ENCODE results near the gene TMEM50A.
A peak's percentile ranks its signal among the peaks of the same experiment; 100 is the strongest.
"Not testable (repeated sequence)": the region's sequence is repeated elsewhere in the genome, so short reads cannot be mapped to it uniquely, and the experiment has no call there.

The TMEM50A gene

DNA sequence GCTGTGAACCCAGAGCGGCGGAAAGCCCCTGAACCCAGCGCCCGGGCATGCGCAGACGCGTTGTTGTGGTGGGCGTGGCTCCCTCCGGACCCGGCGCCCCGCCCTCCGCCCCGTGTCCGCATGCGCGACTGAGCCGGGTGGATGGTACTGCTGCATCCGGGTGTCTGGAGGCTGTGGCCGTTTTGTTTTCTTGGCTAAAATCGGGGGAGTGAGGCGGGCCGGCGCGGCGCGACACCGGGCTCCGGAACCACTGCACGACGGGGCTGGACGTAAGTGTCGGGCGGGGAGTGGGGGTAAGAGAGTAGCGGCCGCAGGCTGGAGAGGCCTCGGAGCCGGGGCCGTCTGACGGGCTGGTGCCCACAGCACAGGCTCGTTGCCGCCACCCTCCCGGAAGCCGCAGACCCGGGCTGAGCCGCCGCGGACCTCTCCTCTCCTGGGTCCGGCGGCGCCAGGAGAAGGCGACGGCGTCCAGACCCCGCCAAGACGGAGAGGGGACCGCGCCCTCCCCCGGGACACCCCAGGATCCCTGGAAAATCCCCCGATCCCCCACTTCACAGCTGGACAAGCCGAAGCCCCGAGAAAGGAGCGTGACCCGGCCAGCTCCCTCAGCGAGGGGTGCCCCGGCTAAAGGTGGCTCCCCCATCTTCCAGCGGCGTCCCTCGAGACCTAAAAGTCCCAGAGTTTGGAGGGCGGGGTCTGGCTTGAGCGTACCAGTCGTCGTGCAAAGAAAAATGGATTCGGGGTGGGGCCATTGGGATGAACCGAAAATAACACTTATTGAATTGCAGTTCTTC is at the start of gene TMEM50A:
Gene TMEM50A, plus strand, starts transcription at position 147 of the 794 bp plus-strand sequence. CDS start 2,153 bp downstream, outside the sequence.
- DNase-seq: peak; percentile 56 to 83

DNA sequence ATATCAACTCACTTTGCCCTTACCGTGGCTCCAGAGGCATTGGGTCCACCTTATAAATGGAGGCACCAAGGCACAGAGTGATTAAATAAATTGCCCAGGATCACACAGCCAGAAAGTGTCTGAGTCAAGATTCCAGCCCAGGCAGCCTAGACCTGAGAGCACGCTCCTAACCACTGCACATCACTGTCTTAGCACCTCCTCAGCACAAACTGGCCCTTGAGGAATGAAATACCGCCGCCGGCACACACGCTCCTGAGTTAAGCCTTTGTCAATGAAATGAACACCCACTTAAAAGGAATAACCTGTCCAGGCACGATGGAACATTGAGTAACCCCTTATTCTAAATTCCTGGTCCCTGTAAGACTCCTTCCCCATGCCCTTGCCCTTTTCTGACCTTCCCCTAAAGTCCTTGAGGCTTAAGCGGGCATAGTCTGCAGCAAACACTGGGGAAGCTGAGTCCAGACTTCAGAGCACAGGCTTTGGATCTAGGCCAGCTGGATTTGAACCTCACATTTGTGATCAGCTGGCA is 49.5 kb upstream of the TMEM50A start:
- not testable (repeated sequence) for DNase-seq

DNA sequence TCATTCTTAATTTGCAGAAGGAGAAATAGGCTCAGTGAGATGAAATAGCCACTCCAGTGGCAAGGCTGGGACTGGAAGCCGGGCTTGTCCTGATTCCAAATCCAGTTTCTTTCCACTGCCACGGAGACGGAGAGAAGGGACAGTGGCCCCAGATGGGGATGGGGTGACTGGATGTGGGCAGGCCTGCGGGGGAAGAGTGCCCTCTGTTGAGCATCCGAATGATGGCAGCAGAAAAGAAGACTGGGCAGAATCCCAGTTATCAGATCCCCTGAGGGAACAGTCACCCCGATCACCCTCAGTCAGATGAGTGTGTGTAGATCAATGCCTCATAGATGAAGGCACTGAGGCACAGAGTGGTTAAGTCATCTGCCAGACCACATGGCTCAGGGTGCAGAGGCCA is 48.1 kb upstream of the TMEM50A start:
- DNase-seq: not testable (repeated sequence)

DNA sequence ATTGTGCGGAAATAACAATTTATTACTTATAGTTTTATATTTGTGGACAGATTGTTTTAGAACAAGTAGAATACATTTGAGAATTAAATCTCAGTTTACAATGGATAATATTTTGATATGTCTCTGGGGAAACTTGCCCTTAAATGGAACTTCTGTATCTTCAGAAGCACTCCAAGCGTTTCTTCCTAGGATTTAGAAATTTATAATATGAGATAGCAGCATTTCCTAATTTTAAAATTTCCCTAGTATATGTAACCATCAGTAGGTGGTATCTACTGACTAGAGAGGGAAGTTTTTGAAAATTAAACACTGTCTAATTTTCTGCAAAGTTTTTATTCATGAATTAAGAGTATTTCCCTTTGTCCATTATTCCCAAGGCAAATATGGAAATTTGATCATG is 44.7 kb upstream of the TMEM50A start:
- not testable (repeated sequence) for DNase-seq

DNA sequence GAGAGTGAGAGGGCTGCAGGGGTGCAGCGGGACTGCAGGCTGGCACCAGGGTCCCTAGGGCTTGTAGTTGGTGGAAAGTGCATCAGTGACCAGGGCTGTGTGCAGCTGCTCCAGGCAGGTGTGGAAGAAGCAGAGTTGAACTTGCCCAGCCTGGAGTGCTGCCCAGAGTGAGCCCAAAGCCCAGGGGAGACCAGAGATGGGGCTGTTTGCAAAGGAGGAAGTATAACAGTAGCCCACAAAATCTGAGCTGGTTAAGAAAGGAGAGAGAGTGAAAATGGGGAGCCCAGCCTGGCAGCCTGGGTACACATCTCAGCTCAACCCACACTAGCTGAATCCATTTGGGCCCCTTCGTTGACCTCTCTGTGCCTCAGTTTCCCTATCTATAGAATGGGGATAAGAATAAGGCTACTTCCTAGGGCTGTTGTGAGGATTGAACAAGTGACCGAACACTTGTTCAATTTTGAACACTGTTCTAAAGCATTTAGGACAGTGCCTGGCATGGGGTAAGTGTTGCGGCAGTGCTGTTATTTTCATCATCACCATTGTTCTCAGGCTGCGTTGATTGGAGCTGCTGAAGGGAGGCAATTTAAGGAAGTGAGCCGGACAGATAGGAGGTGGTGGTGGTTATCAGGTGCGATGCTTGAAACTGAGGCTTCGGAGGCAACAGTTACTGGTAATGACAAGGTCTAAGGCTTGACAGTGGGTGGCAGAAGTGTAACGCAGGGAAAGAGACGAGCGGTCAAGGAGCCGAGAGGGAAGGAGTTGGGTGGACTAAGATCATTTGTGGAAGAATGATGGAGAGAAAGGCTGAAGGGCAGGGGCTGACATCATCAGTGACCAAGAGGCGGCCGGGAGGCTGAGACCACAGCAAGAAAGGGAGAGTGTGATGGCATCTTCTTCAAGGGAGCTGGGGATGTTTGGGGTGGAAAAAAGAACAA is 43.0 kb upstream of the TMEM50A start:
- not testable (repeated sequence) for DNase-seq

DNA sequence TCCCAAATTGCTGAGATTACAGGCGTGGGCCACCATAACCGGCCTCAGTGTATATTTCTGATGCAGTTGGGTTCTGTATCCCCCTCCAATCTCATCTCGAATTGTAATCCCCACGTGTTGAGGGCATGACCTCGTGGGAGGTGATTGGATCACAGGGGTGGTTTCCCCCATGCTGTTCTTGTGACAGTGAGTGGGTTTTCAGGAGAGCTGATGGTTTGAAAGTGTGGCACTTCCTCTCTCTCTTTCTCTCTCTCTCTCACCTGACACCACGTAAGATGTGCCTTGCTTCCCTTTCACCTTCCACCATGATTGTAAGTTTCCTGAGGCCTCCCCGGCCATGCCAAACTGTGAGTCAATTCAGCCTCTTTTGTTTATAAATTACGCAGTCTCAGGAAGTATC is 41.6 kb upstream of the TMEM50A start:
- not testable (repeated sequence) for DNase-seq

DNA sequence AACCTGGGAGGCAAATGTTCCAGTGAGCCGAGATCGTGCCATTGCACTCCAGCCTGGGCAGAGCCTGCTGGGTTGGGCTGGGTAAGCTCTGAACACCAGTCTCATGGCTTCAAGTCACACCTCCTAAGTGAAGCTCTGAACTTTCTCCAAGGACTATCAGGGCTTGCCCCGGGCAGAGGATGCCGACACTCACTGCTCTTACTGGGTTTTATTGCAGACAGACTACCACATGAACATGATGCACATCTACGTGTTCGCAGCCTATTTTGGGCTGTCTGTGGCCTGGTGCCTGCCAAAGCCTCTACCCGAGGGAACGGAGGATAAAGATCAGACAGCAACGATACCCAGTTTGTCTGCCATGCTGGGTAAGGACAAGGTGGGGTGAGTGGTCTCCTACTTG is 37.4 kb upstream of the TMEM50A start:
- DNase-seq: not testable (repeated sequence)

DNA sequence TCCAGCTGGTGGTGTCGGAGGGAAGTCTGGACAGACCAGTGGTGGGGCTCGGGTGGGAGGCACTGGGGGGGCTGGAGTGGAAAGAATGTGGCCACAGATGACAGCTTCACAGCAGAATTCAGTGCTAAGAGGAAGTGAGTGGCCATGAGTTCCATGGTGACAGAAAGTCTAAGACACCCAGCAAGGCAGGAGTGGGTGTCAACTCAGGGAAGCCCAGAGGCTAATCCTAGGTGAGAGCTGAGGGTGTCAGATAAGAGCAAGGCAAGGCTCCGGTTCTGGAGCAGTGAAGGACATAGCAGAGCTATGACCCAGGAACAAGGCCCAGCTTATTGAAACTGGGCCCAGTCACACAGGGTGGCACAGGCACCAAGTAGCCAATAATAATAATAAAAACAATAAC is 35.8 kb upstream of the TMEM50A start:
- not testable (repeated sequence) for DNase-seq

DNA sequence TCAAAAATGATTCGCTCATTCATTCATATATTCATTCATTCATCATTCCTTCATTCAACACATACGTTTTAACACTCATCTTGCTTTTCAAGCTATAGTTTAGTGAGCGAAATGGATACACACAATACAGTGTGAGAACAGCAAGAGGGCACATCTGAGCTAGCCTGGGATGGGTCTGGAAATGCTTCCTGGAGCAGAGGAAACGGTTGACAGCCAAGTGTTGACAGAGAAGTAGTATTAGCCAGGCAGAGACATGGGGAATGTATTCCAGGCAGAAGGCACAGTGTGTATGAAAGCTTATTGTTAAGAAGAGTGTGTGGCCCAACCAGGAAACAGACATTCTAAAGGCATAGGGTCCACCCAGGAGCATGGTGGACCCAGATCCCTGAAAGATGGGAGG is 33.2 kb upstream of the TMEM50A start:
- not testable (repeated sequence) for DNase-seq

DNA sequence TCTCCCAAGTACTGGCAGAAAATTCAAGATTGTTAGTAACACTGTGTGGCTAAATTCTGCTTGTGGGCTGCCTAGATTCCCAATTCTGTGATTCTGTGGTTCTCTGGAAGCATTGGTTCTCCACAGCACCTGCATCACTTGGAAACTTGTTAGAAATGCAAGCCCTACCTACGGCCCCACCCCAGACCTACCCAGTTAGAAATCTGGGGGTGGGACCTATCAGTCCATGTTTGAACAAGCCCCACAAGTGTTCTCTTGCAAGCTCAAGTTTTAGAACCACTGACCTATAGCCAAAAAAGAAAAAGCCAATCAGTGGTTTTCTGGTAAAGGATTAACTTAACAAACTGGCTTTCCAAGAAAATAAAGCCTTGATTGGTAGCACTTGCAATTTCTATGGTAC is 30.0 kb upstream of the TMEM50A start:
- DNase-seq: not testable (repeated sequence)

DNA sequence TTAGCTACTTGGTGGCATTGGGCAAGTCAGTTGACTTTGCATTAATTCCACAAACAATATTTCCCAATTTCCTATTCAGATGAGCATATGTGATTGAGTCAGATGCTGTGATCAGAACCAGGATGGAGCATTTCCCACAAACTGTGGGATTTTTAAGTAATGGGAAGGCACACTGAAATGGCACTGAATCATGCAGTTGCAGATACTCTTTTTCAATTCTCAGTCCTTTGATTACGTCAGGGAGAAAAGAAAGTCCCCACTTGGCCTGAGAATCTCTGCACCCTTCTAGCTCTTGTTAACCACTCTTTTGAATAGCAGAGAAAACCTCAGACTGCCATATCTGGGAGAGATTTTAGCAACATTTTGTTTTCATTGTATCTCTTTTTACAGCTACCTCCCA is 29.0 kb upstream of the TMEM50A start:
- DNase-seq: not testable (repeated sequence)

DNA sequence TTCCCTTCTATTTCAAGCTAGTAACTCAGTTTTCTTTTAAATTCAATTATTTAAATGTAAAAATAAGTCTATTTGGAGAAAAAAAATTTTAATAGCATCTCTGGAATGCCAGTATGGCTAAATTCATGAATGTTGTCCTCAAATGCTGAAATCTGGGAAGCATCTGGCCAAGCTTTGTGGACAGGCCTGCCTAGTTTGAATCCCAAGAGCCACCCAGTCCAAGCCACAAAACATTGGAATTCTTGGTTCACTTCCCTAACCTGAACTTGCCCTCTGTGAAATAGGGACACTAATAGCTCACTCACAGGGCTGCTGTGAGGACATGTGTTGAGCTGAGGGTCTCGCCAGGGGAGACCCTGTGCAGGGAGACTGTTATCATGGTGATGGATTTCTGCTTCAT is 28.6 kb upstream of the TMEM50A start:
- not testable (repeated sequence) for DNase-seq

DNA sequence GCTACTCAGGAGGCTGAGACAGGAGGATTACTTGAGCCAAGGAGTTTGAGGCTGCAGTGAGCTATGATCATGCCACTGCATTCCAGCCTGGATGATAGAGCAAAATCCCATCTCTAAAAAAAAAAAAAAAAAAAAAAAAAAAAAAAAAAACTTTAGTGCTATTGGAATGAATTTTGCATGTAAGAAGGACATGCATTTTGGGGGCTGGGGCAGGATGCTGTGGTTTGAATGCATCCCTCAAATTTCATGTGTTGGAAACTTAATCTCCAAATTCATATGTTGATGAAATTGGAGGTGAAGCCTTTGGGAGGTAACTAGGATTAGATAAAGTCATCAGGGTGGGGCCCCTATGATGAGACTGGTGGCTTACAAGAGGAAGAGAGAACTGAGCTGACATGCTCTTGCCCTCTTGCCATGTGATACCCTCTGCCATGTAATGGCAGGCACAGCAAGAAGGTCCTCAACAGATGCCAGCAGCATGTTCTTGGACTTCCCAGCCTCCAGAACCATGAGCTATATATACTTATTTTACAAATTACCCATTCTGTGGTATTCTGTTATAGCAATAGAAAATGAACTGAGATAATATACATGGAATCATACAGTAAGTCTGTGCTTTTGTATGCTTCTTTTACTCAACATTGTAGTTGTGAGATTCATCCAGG is 25.2 kb upstream of the TMEM50A start:
- DNase-seq: not testable (repeated sequence)

DNA sequence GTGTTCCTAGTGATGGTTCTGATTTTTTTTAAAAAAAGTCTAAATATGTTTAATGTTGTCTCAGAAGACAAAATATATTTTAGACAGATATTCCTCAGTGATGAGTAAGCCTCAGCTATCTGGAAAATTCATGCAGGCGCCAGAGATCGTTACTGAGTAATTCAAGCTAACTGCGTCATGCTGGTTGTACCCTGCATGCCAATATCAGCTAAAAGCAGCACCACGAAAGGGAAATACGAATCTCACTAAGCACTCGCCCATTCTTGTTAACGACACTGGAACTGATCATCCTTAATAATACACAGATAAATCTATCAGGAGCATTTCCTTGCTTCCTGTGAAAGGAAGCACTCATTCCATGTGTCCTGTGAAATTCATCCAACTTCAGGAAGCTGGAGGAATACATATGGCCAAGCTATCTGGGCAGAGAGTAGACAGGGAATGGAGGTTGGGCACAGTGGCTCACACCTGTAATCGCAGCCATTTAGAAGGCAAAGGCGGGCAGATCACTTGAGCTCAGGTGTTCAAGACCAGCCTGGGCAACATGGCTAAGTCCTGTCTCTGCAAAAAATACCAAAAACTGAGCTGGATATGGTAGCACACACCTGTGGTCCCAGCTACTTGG is 17.7 kb upstream of the TMEM50A start:
- not testable (repeated sequence) for DNase-seq

DNA sequence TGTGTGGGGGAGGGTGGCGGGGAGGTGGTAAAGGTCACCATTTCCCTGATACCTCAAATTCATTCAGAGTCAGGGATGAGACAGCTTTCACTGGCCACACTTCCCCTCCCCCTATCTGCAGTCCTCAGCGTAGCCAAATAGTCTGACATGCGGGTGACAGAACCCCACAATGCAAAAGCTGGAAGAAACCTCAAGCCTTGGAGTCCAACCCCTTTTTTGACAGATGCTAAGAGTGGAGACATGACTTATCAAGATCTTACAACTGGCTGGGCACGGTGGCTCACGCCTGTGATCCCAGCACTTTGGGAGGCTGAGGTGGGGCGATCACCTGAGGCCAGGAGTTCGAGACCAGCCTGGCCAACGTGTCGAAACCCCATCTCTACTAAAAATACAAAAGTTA is 16.0 kb upstream of the TMEM50A start:
- not testable (repeated sequence) for DNase-seq

DNA sequence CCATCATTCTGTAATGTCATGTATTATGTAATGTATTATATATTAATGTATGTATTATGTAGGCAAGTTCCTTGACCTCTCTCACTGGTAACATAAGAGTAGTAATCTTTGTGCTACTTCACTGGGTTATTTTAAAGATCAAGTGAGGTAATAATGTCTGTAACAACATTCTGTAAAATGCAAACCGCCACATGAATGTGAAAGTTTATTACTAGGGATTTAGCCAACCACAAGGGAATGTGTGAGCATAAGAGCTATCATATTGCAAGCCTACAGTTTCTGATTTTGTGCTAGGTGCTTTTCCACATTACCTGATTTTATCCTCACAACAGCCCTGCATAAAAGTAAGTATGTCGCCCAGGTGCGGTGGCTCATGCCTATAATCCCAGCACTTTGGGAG is 13.7 kb upstream of the TMEM50A start:
- not testable (repeated sequence) for DNase-seq

DNA sequence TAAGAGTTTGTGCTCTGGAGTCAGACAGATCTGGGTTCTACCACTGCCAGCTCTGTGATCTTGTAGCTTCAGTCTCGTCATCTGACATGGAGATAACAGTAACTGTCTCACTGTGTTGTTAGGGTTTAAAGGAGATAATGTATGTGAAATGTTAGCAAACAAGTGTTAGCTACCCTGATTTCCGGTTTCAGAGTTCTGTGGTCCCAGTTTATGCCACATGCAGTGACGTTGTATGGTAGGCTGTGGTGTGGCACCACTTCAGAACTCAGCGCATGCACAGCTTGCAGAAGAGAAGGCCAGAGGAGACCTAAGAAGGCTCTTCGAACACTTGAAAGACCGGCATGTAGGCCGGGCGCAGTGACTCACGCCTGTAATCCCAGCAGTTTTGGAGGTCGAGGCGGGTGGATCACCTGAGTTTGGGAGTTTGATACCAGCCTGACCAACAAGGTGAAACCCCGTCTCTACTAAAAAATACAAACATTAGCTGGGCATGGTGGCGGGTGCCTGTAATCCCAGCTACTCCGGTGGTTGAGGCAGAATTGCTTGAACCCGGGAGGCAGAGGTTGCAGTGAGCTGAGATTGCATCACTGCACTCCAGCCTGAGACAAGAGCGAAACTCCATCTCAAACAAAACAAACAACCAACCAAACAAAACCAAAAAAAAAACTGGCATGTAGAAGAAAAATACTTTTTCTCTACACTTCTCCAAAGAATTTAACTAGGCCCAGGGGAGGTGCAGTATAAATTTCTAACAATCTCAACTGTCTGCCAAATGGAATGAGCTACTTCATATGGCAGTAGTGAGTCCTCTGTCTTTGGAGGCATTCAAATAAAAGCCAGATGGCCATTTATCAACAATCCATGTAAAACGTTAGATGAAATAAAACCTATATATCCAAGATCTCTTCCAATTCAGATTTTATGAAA is 10.0 kb upstream of the TMEM50A start:
- not testable (repeated sequence) for DNase-seq

DNA sequence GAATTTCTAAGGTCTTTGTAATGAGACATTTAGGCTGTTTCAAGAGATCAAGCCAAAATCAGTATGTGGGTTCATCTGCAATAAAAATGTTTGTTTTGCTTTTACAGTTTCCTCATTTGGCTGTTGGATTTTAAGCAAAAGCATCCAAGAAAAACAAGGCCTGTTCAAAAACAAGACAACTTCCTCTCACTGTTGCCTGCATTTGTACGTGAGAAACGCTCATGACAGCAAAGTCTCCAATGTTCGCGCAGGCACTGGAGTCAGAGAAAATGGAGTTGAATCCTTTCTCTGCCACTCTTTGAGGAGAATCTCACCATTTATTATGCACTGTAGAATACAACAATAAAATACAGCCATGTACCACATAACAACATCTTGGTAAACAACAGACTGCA is 9.3 kb upstream of the TMEM50A start:
- not testable (repeated sequence) for DNase-seq

DNA sequence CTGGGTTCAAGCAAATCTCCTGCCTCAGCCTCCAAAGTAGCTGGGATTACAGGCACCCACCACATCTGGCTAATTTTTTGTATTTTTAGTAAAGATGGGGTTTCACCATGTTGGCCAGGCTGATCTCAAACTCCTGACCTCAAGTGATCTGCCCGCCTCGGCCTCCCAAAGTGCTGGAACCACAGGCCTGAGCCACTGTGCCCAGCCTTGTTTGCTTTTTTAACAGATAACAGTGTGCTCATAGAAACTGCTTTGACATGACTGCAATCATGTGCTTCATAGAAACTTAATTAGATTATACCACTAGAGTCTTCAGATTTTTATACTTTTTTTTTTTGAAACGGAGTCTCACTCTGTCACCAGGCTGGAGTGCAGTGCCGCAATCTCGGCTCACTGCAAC is 8.8 kb upstream of the TMEM50A start:
- DNase-seq: not testable (repeated sequence)

DNA sequence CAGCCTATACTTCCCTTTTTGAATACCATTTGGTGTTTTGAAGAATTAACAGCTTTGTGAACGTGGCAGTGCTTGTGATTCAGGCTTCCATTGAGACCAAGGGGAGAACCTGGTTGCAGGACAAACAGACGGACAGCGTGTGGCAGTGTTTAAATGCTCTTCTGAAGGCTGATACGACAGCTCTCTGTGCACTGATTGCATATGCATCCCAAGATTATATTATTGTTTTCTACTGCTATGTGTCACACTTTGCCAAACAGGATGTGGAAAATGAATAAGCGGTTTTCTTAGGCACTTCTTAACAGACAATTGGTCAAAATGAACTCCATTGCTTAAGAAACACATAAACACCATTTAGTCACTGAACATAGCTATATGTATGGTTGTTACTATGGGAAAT is 8.2 kb upstream of the TMEM50A start:
- DNase-seq: not testable (repeated sequence)

DNA sequence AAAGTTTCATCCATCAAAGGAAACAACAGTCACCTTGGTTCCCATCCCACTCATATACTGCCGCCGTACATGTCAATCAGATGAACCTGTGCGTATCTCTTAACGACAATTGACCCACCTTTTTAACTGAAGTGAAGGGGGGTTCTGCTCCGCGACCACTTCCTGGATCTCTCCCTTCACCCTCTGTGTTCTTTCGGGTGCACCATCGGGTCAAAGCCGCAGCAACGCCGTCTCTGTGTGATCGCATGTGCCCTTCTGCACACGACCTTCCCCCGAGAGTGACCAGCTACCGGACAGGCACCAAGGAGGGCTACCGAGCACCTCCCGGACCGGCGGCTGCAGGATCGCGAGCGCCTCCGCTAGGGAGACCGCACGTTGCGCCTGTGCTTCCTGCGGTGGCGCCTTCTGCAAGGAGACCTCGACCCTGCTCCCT is 1.2 kb upstream of the TMEM50A start:
- not testable (repeated sequence) for DNase-seq
